Measurements from ENCODE around the gene SCN10A. TPM values are rescaled to one million over a fixed set of nuclear protein-coding genes. Genes with fewer than 3 reads are reported as not detected.

SCN10A gene
- total and polyA plus RNA-seq, 9 of the 15 experiments (the other 6 are each of a cell fraction or from before 2014, with no cell fraction given) = not detected

GRCh38 chr3:38649500-38650247, 166.3 kb downstream of the SCN10A start, which contains the start of gene SCN5A (continued):
- TF ChIP-seq TBL1XR1 (IDR thresholded peaks at IDR 0.05; ENCODE audit: low read length in 2 of 2) (no peak), ZNF274 (IDR thresholded peaks at IDR 0.05; ENCODE audit: borderline replicate concordance, low read depth, low read length) (no peak), ZNF609 (CRISPR knock-in tag; IDR thresholded peaks at IDR 0.05; ENCODE audit: borderline replicate concordance) (no peak), MTA1 (IDR thresholded peaks at IDR 0.05; ENCODE audit: borderline replicate concordance) (no peak), PCBP1 (IDR thresholded peaks at IDR 0.05; ENCODE audit: low read depth, low read length, poor library complexity, severe bottlenecking) (no peak), FOXJ3 (CRISPR knock-in tag; IDR thresholded peaks at IDR 0.05) (no peak), GABPB1 (CRISPR knock-in tag; IDR thresholded peaks at IDR 0.05) (no peak), NFIC (IDR thresholded peaks at IDR 0.05) (no peak; the same call in 1 of the 2 replicates), PHTF2 (CRISPR knock-in tag; IDR thresholded peaks at IDR 0.05) (no peak), SFPQ (IDR thresholded peaks at IDR 0.05; ENCODE audit: low read depth, low read length) (no peak), ILF3 (IDR thresholded peaks at IDR 0.05; ENCODE audit: borderline replicate concordance) (no peak), TEAD2 (tag; IDR thresholded peaks at IDR 0.05) (no peak), RBM22 (IDR thresholded peaks at IDR 0.05; ENCODE audit: low read depth, low read length, poor library complexity, severe bottlenecking) (no peak), CBX5 (IDR thresholded peaks at IDR 0.05; ENCODE audit: borderline replicate concordance, low read depth) (no peak), ZFPM2 (CRISPR knock-in tag; IDR thresholded peaks at IDR 0.05) (no peak), SIN3A (IDR thresholded peaks at IDR 0.05; ENCODE audit: borderline replicate concordance in 2 of 2, control insufficient read depth in 1 of 2, low read depth in 2 of 2, low read length in 2 of 2) (peak; percentile 32 to 86; a peak in 1 of 4 replicates), SP1 (CRISPR knock-in tag; IDR thresholded peaks at IDR 0.05) (no peak), CBX8 (IDR thresholded peaks at IDR 0.05; ENCODE audit: borderline replicate concordance, extremely low read depth, low read depth, low read length, poor library complexity, severe bottlenecking) (no peak), POLR2AphosphoS5 (IDR thresholded peaks at IDR 0.05; ENCODE audit: control insufficient read depth, insufficient read depth, low read depth, low read length) (0 out of 2 replicates have a peak, but pooled peaks have one; percentile 23), EGR1 (conservative IDR thresholded peaks at IDR 0.05) (peak; percentile 84), MEF2D (tag; conservative IDR thresholded peaks at IDR 0.05; ENCODE audit: low read depth) (no peak), ZNF311 (CRISPR knock-in tag; IDR thresholded peaks at IDR 0.05) (no peak)
